Measurements from ENCODE around the gene VRK3.

GRCh38 chr19:50050406-50051227 is 25.4 kb upstream of the VRK3 start:
- no peak for TF ChIP-seq CTCF (IDR thresholded peaks at IDR 0.05)
- TF ChIP-seq EP300 (IDR thresholded peaks at IDR 0.05) = no peak

Data from ovary (tissue), 3 donors.